SK-N-MC (cell line): ENCODE measurements around the gene HEATR5A.

ENCODE experiments used
- EZH2 ChIP-seq: fragments of 200-600 bp; sonication (generic); IDR thresholded peaks from one replicate; pipeline ENCODE4 v1.6.1; 2017; ENCODE audit warnings: antibody characterized with exemption
- FOXP2 ChIP-seq: optimal IDR thresholded peaks from 2 replicates; pipeline ENCODE3; 2011; ENCODE audit warnings: mild to moderate bottlenecking, moderate library complexity; ENCODE audit not compliant: insufficient read depth; ENCODE audit errors: extremely low read length, control extremely low read depth
- POLR2AphosphoS5 ChIP-seq: IDR thresholded peaks from 2 replicates; pipeline ENCODE4 v1.6.1; 2012; ENCODE audit warnings: mild to moderate bottlenecking, low read depth, low read length, borderline replicate concordance

DNA sequence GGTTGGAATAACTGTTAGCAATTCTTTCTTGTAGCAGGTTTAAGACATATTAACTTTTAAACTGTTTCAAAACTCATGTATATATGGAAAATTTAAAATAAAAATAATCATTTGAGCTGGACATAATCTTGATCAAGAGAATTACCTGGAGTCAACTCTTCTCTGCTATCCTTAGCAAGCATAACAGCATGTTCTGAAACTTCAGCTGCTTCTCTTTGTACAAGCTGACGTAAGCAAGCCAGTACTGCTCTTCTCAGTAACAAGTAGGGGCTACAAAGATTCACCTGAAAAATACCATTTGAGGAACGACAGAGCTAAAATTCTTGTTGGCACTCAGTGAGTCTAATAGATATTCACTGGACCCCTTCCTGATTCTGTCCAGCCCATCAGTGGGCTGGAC is 83.0 kb downstream of the HEATR5A start:
- no peak for TF ChIP-seq POLR2AphosphoS5
- no peak for TF ChIP-seq EZH2
- TF ChIP-seq FOXP2: no peak
